Measurements from ENCODE around the gene ZNF716. TPM values are rescaled to one million over a fixed set of nuclear protein-coding genes. Genes with fewer than 3 reads are reported as not detected.

Gene ZNF716
- total and polyA plus RNA-seq, 2 donors (not counting 3 experiments of a cell fraction or from before 2014, with no cell fraction given) = not detected

DNA sequence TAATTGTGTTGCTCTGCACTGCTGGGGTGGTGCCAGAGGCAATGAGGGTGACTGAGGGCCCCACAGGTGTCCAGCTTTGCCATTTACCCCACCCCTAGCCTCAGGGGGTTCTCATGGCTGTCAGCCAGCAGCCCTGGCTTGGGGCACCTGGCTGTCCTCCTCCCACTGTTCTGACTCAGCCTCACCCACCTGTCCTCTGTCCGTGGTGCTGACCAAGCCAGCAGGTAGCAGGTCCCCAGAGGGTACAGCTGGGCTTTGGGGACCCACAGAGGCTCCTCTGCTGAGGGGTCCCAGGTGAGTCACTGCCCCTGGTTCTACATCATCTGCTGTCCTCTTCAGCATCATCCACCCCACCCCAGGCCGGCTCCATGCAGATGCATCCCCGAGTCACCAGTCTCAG lies 32.2 kb upstream of the ZNF716 start:
- H3K9me3 ChIP-seq (replicated peaks; ENCODE audit: control insufficient read depth, insufficient read depth, low read length) = peaks cover 7% of the 10 kb centered on the region
- dilution Hi-C loops (cut with MboI; ENCODE audit: extremely low pct_ligation_motif_present, low sequenced_read_pairs) = no loop called here

DNA sequence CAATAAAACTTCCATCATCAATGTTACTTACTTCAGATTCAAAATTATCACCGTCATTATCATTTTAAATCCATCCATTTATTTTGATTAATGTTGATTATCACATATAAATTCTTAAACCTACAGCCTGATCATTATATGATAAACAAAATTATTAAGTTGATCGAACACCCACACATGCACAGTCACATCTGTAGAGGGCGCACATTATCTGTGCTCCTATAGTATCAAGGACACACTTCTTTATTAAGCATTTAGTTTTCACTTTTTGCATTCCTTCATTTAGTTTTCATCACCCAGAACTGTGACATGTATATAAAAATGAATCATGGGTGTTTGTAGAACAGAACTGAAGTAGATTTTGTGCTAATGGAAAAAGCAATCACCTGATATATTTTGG lies 26.2 kb upstream of the ZNF716 start:
- ChIA-PET CTCF (no interaction called here), POLR2A (no interaction called here)
- Histone ChIP-seq H3K4me3 (replicated peaks in 1 of 3; ENCODE audit: insufficient read depth in 1 of 3, low read depth in 1 of 3, low read length in 3 of 3) (no peak overlapping the region), H3K27me3 (ENCODE audit: control insufficient read depth in 2 of 2, insufficient read depth in 2 of 2, low read length in 2 of 2) (no peaks in the 10 kb centered on the region), H3K9me3 (replicated peaks; ENCODE audit: control insufficient read depth, insufficient read depth, low read length) (peaks cover 4% of the 10 kb centered on the region), H3K4me1 (ENCODE audit: control insufficient read depth, extremely low read depth, insufficient read depth, low read length) (no peaks in the 10 kb centered on the region), H2AFZ (ENCODE audit: low read depth, low read length) (no peak overlapping the region), H3K4me2 (ENCODE audit: insufficient read depth, low read length) (no peak overlapping the region), H3K9me1 (replicated peaks; ENCODE audit: control insufficient read depth, extremely low read depth, insufficient read depth, low read length) (no peaks in the 10 kb centered on the region), H3K27ac (ENCODE audit: insufficient read depth, low read depth, low read length) (no peak overlapping the region), H3K9ac (replicated peaks; ENCODE audit: extremely low read depth, insufficient read depth, low read length) (no peak overlapping the region), H4K20me1 (replicated peaks; ENCODE audit: control insufficient read depth, extremely low read depth, insufficient read depth, low read length) (no peaks in the 10 kb centered on the region), H3K79me2 (ENCODE audit: control insufficient read depth, insufficient read depth, low read length) (no peaks in the 10 kb centered on the region), H3K36me3 (ENCODE audit: control insufficient read depth in 2 of 2, extremely low read depth in 1 of 2, insufficient read depth in 2 of 2, low read length in 2 of 2) (no peaks in the 10 kb centered on the region)
- dilution Hi-C loops (cut with MboI; ENCODE audit: extremely low pct_ligation_motif_present, low sequenced_read_pairs) (no loop called here), intact Hi-C loops (cut with micrococcal nuclease) (no loop called here)
- no TSS peak for BruUV-seq (replicated peaks)
- FAIRE-seq (no peak), DNase-seq (ENCODE audit: low read depth, low spot score) (no peak)
- no peak for TF ChIP-seq JUN (IDR thresholded peaks at IDR 0.05; ENCODE audit: borderline replicate concordance, insufficient read depth, insufficient read length, low read depth)
- no peak for TF ChIP-seq FOS (IDR thresholded peaks at IDR 0.05; ENCODE audit: borderline replicate concordance, insufficient read depth, low read length)
- TF ChIP-seq, protein P1, sequence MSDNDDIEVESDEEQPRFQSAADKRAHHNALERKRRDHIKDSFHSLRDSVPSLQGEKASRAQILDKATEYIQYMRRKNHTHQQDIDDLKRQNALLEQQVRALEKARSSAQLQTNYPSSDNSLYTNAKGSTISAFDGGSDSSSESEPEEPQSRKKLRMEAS (IDR thresholded peaks at IDR 0.05; ENCODE audit: insufficient read depth, insufficient read length) = no peak
- TF ChIP-seq GATA2 (IDR thresholded peaks at IDR 0.05; ENCODE audit: insufficient read depth, insufficient read length, low read depth, low read length) = no peak
- TF ChIP-seq, protein P2, sequence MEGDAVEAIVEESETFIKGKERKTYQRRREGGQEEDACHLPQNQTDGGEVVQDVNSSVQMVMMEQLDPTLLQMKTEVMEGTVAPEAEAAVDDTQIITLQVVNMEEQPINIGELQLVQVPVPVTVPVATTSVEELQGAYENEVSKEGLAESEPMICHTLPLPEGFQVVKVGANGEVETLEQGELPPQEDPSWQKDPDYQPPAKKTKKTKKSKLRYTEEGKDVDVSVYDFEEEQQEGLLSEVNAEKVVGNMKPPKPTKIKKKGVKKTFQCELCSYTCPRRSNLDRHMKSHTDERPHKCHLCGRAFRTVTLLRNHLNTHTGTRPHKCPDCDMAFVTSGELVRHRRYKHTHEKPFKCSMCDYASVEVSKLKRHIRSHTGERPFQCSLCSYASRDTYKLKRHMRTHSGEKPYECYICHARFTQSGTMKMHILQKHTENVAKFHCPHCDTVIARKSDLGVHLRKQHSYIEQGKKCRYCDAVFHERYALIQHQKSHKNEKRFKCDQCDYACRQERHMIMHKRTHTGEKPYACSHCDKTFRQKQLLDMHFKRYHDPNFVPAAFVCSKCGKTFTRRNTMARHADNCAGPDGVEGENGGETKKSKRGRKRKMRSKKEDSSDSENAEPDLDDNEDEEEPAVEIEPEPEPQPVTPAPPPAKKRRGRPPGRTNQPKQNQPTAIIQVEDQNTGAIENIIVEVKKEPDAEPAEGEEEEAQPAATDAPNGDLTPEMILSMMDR (IDR thresholded peaks at IDR 0.05; ENCODE audit: extremely low read depth in 1 of 2, insufficient read depth in 1 of 2, low read depth in 1 of 2, low read length in 2 of 2) = no peak
- TF ChIP-seq MYC (IDR thresholded peaks at IDR 0.05; ENCODE audit: low read depth, low read length) = no peak
- no peak for TF ChIP-seq EZH2 (IDR thresholded peaks at IDR 0.05; ENCODE audit: borderline replicate concordance, low read depth, low read length, severe bottlenecking)
- no peak for TF ChIP-seq POLR2A (IDR thresholded peaks at IDR 0.05; ENCODE audit: low read depth, low read length)
- no peak for TF ChIP-seq POLR2AphosphoS5 (IDR thresholded peaks at IDR 0.05; ENCODE audit: insufficient read depth, low read depth, low read length)

More for the DNA sequence above, 32.2 kb upstream of the ZNF716 start:
- H3K9ac ChIP-seq (replicated peaks; ENCODE audit: extremely low read depth, insufficient read depth, low read length) = no peak overlapping the region
- H3K36me3 ChIP-seq (ENCODE audit: control insufficient read depth in 2 of 2, extremely low read depth in 1 of 2, insufficient read depth in 2 of 2, low read length in 2 of 2) = no peaks in the 10 kb centered on the region
- H3K27me3 ChIP-seq (ENCODE audit: control insufficient read depth in 2 of 2, insufficient read depth in 2 of 2, low read length in 2 of 2) = no peaks in the 10 kb centered on the region
- no peak for TF ChIP-seq POLR2A (IDR thresholded peaks at IDR 0.05; ENCODE audit: low read depth, low read length)
- TF ChIP-seq, protein P2 (IDR thresholded peaks at IDR 0.05; ENCODE audit: extremely low read depth in 1 of 2, insufficient read depth in 1 of 2, low read depth in 1 of 2, low read length in 2 of 2) = no peak
- no peaks in the 10 kb centered on the region for H3K9me1 ChIP-seq (replicated peaks; ENCODE audit: control insufficient read depth, extremely low read depth, insufficient read depth, low read length)
- no peaks in the 10 kb centered on the region for H3K79me2 ChIP-seq (ENCODE audit: control insufficient read depth, insufficient read depth, low read length)
- H3K27ac ChIP-seq (ENCODE audit: insufficient read depth, low read depth, low read length) = no peak overlapping the region
- H3K4me3 ChIP-seq (replicated peaks in 1 of 3; ENCODE audit: insufficient read depth in 1 of 3, low read depth in 1 of 3, low read length in 3 of 3) = no peak overlapping the region
- H3K4me2 ChIP-seq (ENCODE audit: insufficient read depth, low read length) = no peak overlapping the region
- DNase-seq (ENCODE audit: low read depth, low spot score) = no peak
- no peaks in the 10 kb centered on the region for H3K4me1 ChIP-seq (ENCODE audit: control insufficient read depth, extremely low read depth, insufficient read depth, low read length)
- ChIA-PET CTCF (no interaction called here), POLR2A (no interaction called here)
- intact Hi-C loops (cut with micrococcal nuclease) = no loop called here
- no TSS peak for BruUV-seq (replicated peaks)
- no peak for FAIRE-seq
- H4K20me1 ChIP-seq (replicated peaks; ENCODE audit: control insufficient read depth, extremely low read depth, insufficient read depth, low read length) = no peaks in the 10 kb centered on the region
- no peak overlapping the region for H2AFZ ChIP-seq (ENCODE audit: low read depth, low read length)

Data from endothelial cell of umbilical vein (primary cell).